A673 (cell line): ENCODE results near the gene ALDH1A3. TPM values are rescaled to one million over a fixed set of nuclear protein-coding genes. Genes with fewer than 3 reads are reported as not detected.

Experiments used
- BruUV-seq: library from RNA; stranded (reverse); fragments of 400-500 nt; replicated peaks from 2 replicates; lab custom pipeline; 2021; lab: Mats Ljungman, UMichigan
- CTCF ChIA-PET: fragments of 300-600 bp; sonication (Branson Sonifier 250); formaldehyde crosslinking; loops from one replicate; lab custom pipeline; 2022; ENCODE audit warnings: antibody characterized with exemption; lab: Charles Lee
- POLR2A ChIA-PET: fragments of 300-600 bp; sonication (Branson Sonifier 250); formaldehyde crosslinking; loops from one replicate; lab custom pipeline; 2022; ENCODE audit warnings: antibody characterized with exemption; ENCODE audit not compliant: low non-redundant PET; lab: Charles Lee
- DNase-seq: peaks from one replicate; pipeline ENCODE4 v3.0.0-alpha.2; 2015; ENCODE audit warnings: low spot score
- H3K27ac ChIP-seq: fragments of 200-600 bp; sonication (generic); 2 replicates; pipeline ENCODE4 v1.5.1; 2016; ENCODE audit warnings: mixed run types, low read depth, mild to moderate bottlenecking, mixed read lengths, antibody characterized with exemption, low read length; ENCODE audit not compliant: poor library complexity, severe bottlenecking
- H3K27me3 ChIP-seq: fragments of 200-600 bp; sonication (generic); replicated peaks from 2 replicates; pipeline ENCODE4 v1.6.1; 2017; ENCODE audit warnings: mixed run types, low read depth, mild to moderate bottlenecking, mixed read lengths, antibody characterized with exemption, low read length; ENCODE audit not compliant: insufficient read depth, poor library complexity
- H3K36me3 ChIP-seq: fragments of 200-600 bp; sonication (generic); 2 replicates; pipeline ENCODE4 v1.6.1; 2016; ENCODE audit warnings: mixed run types, mild to moderate bottlenecking, mixed read lengths, antibody characterized with exemption, low read length; ENCODE audit not compliant: insufficient read depth, poor library complexity, severe bottlenecking
- H3K4me1 ChIP-seq: fragments of 200-600 bp; sonication (generic); 2 replicates; pipeline ENCODE4 v1.6.1; 2017; ENCODE audit warnings: mixed run types, mild to moderate bottlenecking, mixed read lengths, antibody characterized with exemption, low read length; ENCODE audit not compliant: insufficient read depth, poor library complexity, severe bottlenecking
- H3K4me3 ChIP-seq: fragments of 200-600 bp; sonication (generic); 2 replicates; pipeline ENCODE4 v1.5.1; 2016; ENCODE audit warnings: low read depth, mixed run types, mild to moderate bottlenecking, mixed read lengths, low read length; ENCODE audit not compliant: poor library complexity, severe bottlenecking
- H3K9me3 ChIP-seq: fragments of 200-600 bp; sonication (generic); 2 replicates; pipeline ENCODE4 v1.6.1; 2016; ENCODE audit warnings: mixed run types, low read depth, mild to moderate bottlenecking, mixed read lengths, antibody characterized with exemption, low read length; ENCODE audit not compliant: poor library complexity, severe bottlenecking
- EZH2 ChIP-seq: fragments of 200-600 bp; sonication (generic); IDR thresholded peaks from 2 replicates; pipeline ENCODE4 v1.6.1; 2017; ENCODE audit warnings: borderline replicate concordance, low read depth, mild to moderate bottlenecking, mixed read lengths, antibody characterized with exemption, low read length; ENCODE audit not compliant: poor library complexity, severe bottlenecking
- intact Hi-C: fragments of 100-400 bp; cut with micrococcal nuclease; formaldehyde crosslinking; loops from one replicate; pipeline ENCODE4 v1.10.0; 2022; ENCODE audit not compliant: unreplicated experiment
- total RNA-seq: library from RNA; stranded (reverse); gene quantifications from 2 replicates; pipeline ENCODE4 v1.2.3, GENCODE V29; 2021
- TF ChIP-seq, protein P1 (sequence below): fragments of 300-800, 200-600 bp; sonication (generic); conservative IDR thresholded peaks from 2 replicates; pipeline ENCODE4 v1.5.1; 2017; ENCODE audit warnings: low read depth, mild to moderate bottlenecking, antibody characterized with exemption, low read length, moderate library complexity, mixed read lengths

The ALDH1A3 gene
- total RNA-seq, 1 experiment from 2014 or later = 0.19 TPM

DNA sequence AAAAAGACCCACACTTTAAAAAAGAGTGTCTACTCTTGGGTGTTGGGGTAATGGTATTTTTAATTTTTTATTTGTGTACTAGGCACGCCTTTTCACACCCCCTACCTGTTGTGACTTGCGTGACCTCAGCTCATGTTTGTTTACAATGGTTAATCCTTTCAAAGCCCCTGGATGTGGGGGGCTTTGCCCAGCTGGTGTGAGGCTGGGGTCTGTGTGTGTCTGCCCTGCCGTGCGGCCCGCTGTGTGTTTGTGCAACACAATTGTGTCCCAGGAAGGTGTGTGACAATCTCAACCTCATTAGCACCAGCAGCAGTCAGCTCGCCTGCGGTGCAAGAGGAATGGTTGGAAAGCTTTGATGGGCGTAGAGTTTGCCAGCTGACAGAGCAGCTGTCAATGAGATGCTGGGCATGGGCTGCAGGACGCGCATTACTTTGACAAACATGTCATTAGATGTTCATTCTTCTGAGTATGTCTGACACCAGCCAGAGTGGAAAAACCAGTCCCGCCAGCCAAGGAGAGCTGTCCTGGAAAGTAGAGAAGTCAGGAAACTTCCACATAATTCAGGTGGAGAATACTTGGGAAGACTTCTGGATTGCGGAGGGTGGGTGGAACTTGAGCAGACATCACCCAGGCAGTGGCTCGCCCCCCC is 49.1 kb downstream of the ALDH1A3 start:
- Histone ChIP-seq H3K9me3 (no peaks in the 10 kb centered on the region), H3K4me1 (peaks cover 5% of the 10 kb centered on the region), H3K4me3 (no peak overlapping the region), H3K36me3 (no peaks in the 10 kb centered on the region), H3K27me3 (no peaks in the 10 kb centered on the region), H3K27ac (no peak overlapping the region)
- TF ChIP-seq EZH2 = no peak
- TF ChIP-seq, protein P1, sequence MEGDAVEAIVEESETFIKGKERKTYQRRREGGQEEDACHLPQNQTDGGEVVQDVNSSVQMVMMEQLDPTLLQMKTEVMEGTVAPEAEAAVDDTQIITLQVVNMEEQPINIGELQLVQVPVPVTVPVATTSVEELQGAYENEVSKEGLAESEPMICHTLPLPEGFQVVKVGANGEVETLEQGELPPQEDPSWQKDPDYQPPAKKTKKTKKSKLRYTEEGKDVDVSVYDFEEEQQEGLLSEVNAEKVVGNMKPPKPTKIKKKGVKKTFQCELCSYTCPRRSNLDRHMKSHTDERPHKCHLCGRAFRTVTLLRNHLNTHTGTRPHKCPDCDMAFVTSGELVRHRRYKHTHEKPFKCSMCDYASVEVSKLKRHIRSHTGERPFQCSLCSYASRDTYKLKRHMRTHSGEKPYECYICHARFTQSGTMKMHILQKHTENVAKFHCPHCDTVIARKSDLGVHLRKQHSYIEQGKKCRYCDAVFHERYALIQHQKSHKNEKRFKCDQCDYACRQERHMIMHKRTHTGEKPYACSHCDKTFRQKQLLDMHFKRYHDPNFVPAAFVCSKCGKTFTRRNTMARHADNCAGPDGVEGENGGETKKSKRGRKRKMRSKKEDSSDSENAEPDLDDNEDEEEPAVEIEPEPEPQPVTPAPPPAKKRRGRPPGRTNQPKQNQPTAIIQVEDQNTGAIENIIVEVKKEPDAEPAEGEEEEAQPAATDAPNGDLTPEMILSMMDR = no peak
- BruUV-seq = no TSS peak
- POLR2A ChIA-PET = no interaction called here
- intact Hi-C loops = no loop called here
- DNase-seq = no peak
- CTCF ChIA-PET = no interaction called here

- no peak for DNase-seq
- Histone ChIP-seq H3K4me1 (peaks cover 5% of the 10 kb centered on the region), H3K27ac (no peak overlapping the region), H3K27me3 (no peaks in the 10 kb centered on the region), H3K9me3 (no peaks in the 10 kb centered on the region), H3K36me3 (no peaks in the 10 kb centered on the region), H3K4me3 (no peak overlapping the region)
- intact Hi-C loops = no loop called here
- POLR2A ChIA-PET = no interaction called here
- CTCF ChIA-PET = interaction anchor here (0.6 kb wide), 1 partner anchor 57 kb away, joined by 3 read pairs; no protein-coding TSS in a partner anchor
- no peak for TF ChIP-seq EZH2
- TF ChIP-seq, protein P1 = no peak
- BruUV-seq = no TSS peak
Measured at GRCh38 chr15:100929641-100930042, 50.0 kb downstream of the ALDH1A3 start.

GRCh38 chr15:100930306-100930848 is 50.7 kb downstream of the ALDH1A3 start:
- no peak for TF ChIP-seq EZH2
- TF ChIP-seq, protein P1 = no peak
- intact Hi-C loops = no loop called here
- no peaks in the 10 kb centered on the region for H3K36me3 ChIP-seq
- H3K27me3 ChIP-seq = no peaks in the 10 kb centered on the region
- POLR2A ChIA-PET = no interaction called here
- no peak for DNase-seq
- H3K4me1 ChIP-seq = peaks cover 5% of the 10 kb centered on the region
- H3K4me3 ChIP-seq = no peak overlapping the region
- H3K27ac ChIP-seq = no peak overlapping the region
- CTCF ChIA-PET = no interaction called here
- no TSS peak for BruUV-seq
- no peaks in the 10 kb centered on the region for H3K9me3 ChIP-seq
